Measurements from ENCODE around the gene CHKA. TPM values are rescaled to one million over a fixed set of nuclear protein-coding genes. Genes with fewer than 3 reads are reported as not detected.
A peak's percentile ranks its signal among the peaks of the same experiment; 100 is the strongest.

The CHKA gene
- total RNA-seq, 2 donors from 2014 or later = 72.1 to 92.6 TPM

- H3K4me1 ChIP-seq = peaks cover 40% of the 10 kb centered on the region
- no peaks in the 10 kb centered on the region for H3K36me3 ChIP-seq (replicated peaks in 1 of 2; ENCODE audit: insufficient read depth in 1 of 2, low read depth in 2 of 2)
- no peak overlapping the region for H3K4me3 ChIP-seq
- intact Hi-C loops (cut with DNase I) = no loop called here
- no peak for ATAC-seq
- WGBS, 2 donors = 7 to 21% methylated on average over 3 of the region's 3 CpGs
- TF ChIP-seq, protein P1, sequence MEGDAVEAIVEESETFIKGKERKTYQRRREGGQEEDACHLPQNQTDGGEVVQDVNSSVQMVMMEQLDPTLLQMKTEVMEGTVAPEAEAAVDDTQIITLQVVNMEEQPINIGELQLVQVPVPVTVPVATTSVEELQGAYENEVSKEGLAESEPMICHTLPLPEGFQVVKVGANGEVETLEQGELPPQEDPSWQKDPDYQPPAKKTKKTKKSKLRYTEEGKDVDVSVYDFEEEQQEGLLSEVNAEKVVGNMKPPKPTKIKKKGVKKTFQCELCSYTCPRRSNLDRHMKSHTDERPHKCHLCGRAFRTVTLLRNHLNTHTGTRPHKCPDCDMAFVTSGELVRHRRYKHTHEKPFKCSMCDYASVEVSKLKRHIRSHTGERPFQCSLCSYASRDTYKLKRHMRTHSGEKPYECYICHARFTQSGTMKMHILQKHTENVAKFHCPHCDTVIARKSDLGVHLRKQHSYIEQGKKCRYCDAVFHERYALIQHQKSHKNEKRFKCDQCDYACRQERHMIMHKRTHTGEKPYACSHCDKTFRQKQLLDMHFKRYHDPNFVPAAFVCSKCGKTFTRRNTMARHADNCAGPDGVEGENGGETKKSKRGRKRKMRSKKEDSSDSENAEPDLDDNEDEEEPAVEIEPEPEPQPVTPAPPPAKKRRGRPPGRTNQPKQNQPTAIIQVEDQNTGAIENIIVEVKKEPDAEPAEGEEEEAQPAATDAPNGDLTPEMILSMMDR (IDR thresholded peaks at IDR 0.05) = no peak
- no peak for TF ChIP-seq POLR2A (IDR thresholded peaks at IDR 0.05)
- DNase-seq = no peak
- peak overlapping the region in 3 of 4 donors; percentile 43 to 69 (median 50) for H3K27ac ChIP-seq
- H3K27me3 ChIP-seq = no peaks in the 10 kb centered on the region
- no peaks in the 10 kb centered on the region for H3K9me3 ChIP-seq
These were observed 38.7 kb downstream of the CHKA start for GRCh38 chr11:68082481-68082880.

DNA sequence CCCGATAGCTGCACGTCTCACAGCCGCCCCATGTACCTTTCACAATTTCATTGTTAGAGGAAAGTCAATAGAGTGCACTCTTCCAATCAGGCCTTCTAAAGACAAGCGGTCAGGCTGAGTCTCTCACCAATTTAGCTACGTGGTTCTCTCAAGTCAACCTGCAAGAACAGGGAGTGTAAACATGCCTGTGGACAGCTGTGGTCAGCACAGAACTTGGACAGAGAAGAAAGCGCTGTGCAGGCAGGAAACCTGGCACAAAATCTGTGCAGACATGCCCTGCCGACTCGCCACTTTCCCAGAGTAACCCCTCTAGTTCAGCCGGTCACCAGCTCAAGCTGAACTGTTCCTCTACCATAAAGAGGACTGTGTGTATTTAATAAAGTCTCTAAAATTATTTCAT, 39.5 kb downstream of the CHKA start:
- peak overlapping the region; percentile 43 to 69 (median 48) for H3K27ac ChIP-seq
- whole genome bisulfite sequencing, 2 donors = 24 to 31% methylated on average over 9 of the region's 9 CpGs
- no peaks in the 10 kb centered on the region for H3K9me3 ChIP-seq
- DNase-seq (peak; percentile 71 to 85 (median 84)), ATAC-seq (peak; percentile 90)
- TF ChIP-seq POLR2A (IDR thresholded peaks at IDR 0.05) = peak in 1 of 3 donors; percentile 5
- TF ChIP-seq, protein P1 (IDR thresholded peaks at IDR 0.05) = peak in 1 of 7 experiments; percentile 19
- H3K4me3 ChIP-seq = no peak overlapping the region
- intact Hi-C loops (cut with DNase I) = no loop called here
- H3K36me3 ChIP-seq (replicated peaks in 1 of 2; ENCODE audit: insufficient read depth in 1 of 2, low read depth in 2 of 2) = no peaks in the 10 kb centered on the region
- H3K27me3 ChIP-seq = no peaks in the 10 kb centered on the region
- H3K4me1 ChIP-seq = peaks cover 48% of the 10 kb centered on the region

GRCh38 chr11:68080860-68081259, 40.3 kb downstream of the CHKA start:
- no peak for DNase-seq
- Histone ChIP-seq H3K4me1 (peaks cover 50% of the 10 kb centered on the region), H3K27ac (peak overlapping the region; percentile 43 to 69 (median 48)), H3K27me3 (no peaks in the 10 kb centered on the region), H3K36me3 (replicated peaks in 1 of 2; ENCODE audit: insufficient read depth in 1 of 2, low read depth in 2 of 2) (no peaks in the 10 kb centered on the region), H3K4me3 (no peak overlapping the region), H3K9me3 (no peaks in the 10 kb centered on the region)
- intact Hi-C loops (cut with DNase I) = no loop called here
- no peak for TF ChIP-seq POLR2A (IDR thresholded peaks at IDR 0.05)
- TF ChIP-seq, protein P1 (IDR thresholded peaks at IDR 0.05) = no peak
- ATAC-seq = no peak
- WGBS, 2 donors = 91 to 93% methylated on average over 7 to 8 of the region's 8 CpGs

DNA sequence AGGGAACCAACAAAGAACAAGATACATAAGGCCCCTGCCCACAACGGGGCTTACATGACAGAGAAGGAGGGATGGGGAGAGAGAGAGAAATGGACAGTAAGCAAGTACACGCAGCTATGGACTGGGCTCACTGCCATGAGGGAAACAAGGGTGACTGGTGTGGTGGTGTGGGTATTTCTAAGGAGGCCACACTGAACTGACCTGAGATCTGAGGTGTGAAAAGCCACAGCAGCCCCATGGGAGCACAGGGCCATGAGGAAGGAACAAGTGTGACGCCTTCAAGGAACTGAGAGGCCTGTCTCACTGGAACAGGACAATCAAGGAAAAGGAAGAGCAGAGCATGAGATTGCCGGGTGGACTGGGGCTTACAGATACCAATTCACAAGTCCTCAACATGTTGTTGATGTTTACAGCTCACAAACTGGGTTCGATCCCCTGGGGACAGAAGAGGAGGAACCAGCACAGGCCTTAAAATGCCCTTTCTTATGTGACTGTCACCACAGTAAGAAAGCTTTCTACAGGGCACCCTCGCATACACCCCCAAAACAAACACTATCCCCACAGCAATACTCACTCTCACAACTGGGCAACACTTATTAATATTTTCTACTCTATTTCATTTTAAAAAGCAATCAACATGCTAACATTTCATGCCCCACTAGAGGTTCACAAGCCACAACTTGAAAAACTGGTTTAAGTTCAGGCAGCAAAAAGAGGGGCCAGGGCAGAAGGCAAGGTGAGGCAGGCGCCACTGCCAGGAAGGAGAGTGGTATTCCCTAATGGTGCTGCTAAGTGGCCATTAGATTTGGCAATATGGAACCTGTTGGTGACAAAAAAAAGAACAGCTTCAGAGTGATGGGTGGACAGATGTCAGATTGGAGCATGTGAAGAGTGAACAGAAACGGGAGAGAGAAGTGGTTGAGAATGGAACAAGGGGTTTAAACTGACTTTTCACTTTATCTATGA, 43.3 kb downstream of the CHKA start:
- WGBS, 2 donors = 68 to 70% methylated on average over 8 of the region's 8 CpGs
- intact Hi-C loops (cut with DNase I) = no loop called here
- H3K27ac ChIP-seq = peak overlapping the region in 2 of 4 donors; percentile 27 to 42

More for the DNA sequence above, 43.3 kb downstream of the CHKA start:
- Histone ChIP-seq H3K36me3 (replicated peaks in 1 of 2; ENCODE audit: insufficient read depth in 1 of 2, low read depth in 2 of 2) (peaks cover 0 to 5% of the 10 kb centered on the region in 2 donors), H3K4me3 (no peak overlapping the region), H3K27me3 (no peaks in the 10 kb centered on the region), H3K9me3 (no peaks in the 10 kb centered on the region), H3K4me1 (peaks cover 45% of the 10 kb centered on the region)
- no peak for TF ChIP-seq POLR2A (IDR thresholded peaks at IDR 0.05)
- TF ChIP-seq, protein P1 (IDR thresholded peaks at IDR 0.05) = peak in 1 of 7 experiments; percentile 13
- ATAC-seq (no peak), DNase-seq (peak in 1 of 4 donors; percentile 37)

Data from body of pancreas (tissue), 4 donors.